Esophagus muscularis mucosa (tissue), 3 donors: Measurements from ENCODE around the gene PFKL.

Experiments used
- CTCF ChIP-seq, 3 experiments: fragments of 200-600 bp in 2 of 3; fragments of 450-650 bp in 1 of 3; sonication (generic) in 2 of 3; IDR thresholded peaks; one replicate each; pipeline ENCODE4 v1.5.1; 2017 to 2019; ENCODE audit warnings: antibody characterized with exemption in 3 of 3, mild to moderate bottlenecking in 2 of 3, moderate library complexity in 1 of 3
- POLR2A ChIP-seq: fragments of 450-650 bp; IDR thresholded peaks from one replicate; pipeline ENCODE4 v1.6.1; 2017; ENCODE audit warnings: antibody characterized with exemption, moderate library complexity, mild to moderate bottlenecking, low read depth
- POLR2AphosphoS5 ChIP-seq, 2 donors: sonication (generic); formaldehyde crosslinking; IDR thresholded peaks; one replicate each; pipeline ENCODE4 v1.6.1; 2017; ENCODE audit warnings: antibody characterized with exemption in 2 of 2

DNA sequence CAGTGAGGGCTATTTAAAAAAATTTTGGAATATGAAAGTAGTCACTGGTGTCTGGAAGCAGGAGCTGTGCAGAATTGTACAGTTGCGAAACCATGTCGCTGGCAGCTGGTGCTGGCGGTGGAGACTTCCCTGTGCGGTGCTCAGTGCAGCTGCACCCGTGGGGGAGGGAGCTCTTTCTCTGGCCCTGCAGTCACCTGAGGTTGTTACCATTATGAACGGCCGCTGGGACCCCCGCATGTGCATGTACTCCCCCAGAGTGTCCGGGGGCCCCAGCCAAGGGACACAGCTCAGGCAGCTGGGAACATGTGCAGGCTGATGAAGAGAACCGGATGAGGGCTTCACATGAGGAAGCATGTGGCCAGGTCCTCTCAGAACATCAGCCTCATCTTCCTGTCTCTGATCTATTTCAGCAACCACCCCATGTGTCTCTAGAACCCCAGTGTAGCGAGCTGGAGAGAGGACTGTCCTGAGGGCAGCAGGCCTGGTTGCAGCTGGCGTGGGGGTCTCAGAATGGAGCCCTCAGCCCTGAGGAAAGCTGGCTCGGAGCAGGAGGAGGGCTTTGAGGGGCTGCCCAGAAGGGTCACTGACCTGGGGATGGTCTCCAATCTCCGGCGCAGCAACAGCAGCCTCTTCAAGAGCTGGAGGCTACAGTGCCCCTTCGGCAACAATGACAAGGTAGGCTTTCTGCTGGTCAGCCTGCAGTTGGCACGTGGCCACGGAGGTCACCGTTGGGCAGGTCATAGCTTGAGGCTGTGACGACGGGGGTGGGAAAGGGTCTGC is 53.5 kb downstream of the PFKL start, which contains the start of gene TRPM2:
- no peak for TF ChIP-seq CTCF (IDR thresholded peaks at IDR 0.05)
- TF ChIP-seq POLR2A: no peak
- no peak for TF ChIP-seq POLR2AphosphoS5 (IDR thresholded peaks at IDR 0.05)
